Stimulated activated CD4-positive, alpha-beta T cell treated with anti-CD3 and anti-CD28 coated beads, TNF-alpha, amount 100 ng/mL, for 4 hours (primary cell): ENCODE measurements around the gene CDC20.
A peak's percentile ranks its signal among the peaks of the same experiment; 100 is the strongest.
"Not testable (repeated sequence)": the region's sequence is repeated elsewhere in the genome, so short reads cannot be mapped to it uniquely, and the experiment has no call there.

Experiments used
- DNase-seq, 3 experiments: peaks; one replicate each; pipeline ENCODE4 v3.0.0-alpha.2; 2020; ENCODE audit warnings: low read depth in 3 of 3

Gene CDC20

GRCh38 chr1:43383449-43383848, 24.7 kb downstream of the CDC20 start:
- DNase-seq: no peak

- DNase-seq: no peak
Observed at GRCh38 chr1:43386676-43387075, 27.9 kb downstream of the CDC20 start.

GRCh38 chr1:43387976-43388599, 29.3 kb downstream of the CDC20 start:
- DNase-seq: no peak

- DNase-seq: no peak
Observed at GRCh38 chr1:43388613-43389012, 29.8 kb downstream of the CDC20 start.

- peak; percentile 84 to 85 (median 84) for DNase-seq
Observed at GRCh38 chr1:43389326-43390313, 30.8 kb downstream of the CDC20 start, which contains the start of the genes MED8 and SZT2. Gene MED8 (minus strand): TSS chr1:43389800. CDS start chr1:43389764, 36 bp downstream. Gene SZT2 (plus strand): TSS chr1:43389899. CDS start chr1:43389969, 70 bp downstream.

GRCh38 chr1:43392702-43393101, 33.9 kb downstream of the CDC20 start:
- DNase-seq: no peak

GRCh38 chr1:43395523-43395922, 36.7 kb downstream of the CDC20 start:
- no peak for DNase-seq

GRCh38 chr1:43396059-43396458, 37.3 kb downstream of the CDC20 start:
- no peak for DNase-seq

GRCh38 chr1:43398227-43398626, 39.4 kb downstream of the CDC20 start:
- DNase-seq: no peak

GRCh38 chr1:43400441-43400840, 41.7 kb downstream of the CDC20 start:
- DNase-seq: not testable (repeated sequence)

- DNase-seq: no peak
Observed at GRCh38 chr1:43402089-43402865, 43.5 kb downstream of the CDC20 start.

GRCh38 chr1:43404353-43404752, 45.6 kb downstream of the CDC20 start:
- DNase-seq: no peak

- no peak for DNase-seq
Observed at GRCh38 chr1:43405219-43405875, 46.6 kb downstream of the CDC20 start.

- DNase-seq: no peak
Observed at GRCh38 chr1:43405876-43406234, 47.1 kb downstream of the CDC20 start.

- DNase-seq: no peak
Observed at GRCh38 chr1:43410571-43410970, 51.8 kb downstream of the CDC20 start.
